K562 (cell line): ENCODE measurements around the gene TADA2A.

Experiments used
- BRCA1 ChIP-seq, 2 experiments: fragments of 450-650 bp in 1 of 2; sonication (generic) in 1 of 2; formaldehyde crosslinking in 1 of 2; IDR thresholded peaks; 2 replicates each; pipeline versions ENCODE4 v1.5.0 to v1.6.1; 2017 to 2020; ENCODE audit warnings: mild to moderate bottlenecking in 1 of 2, missing genetic modification reagents in 1 of 2
- CBX3 ChIP-seq, 2 experiments: IDR thresholded peaks; 1 replicate in 1 of 2; 2 replicates in 1 of 2; pipeline ENCODE4 v1.6.1; 2012; ENCODE audit warnings: inconsistent platforms in 2 of 2, low read length in 2 of 2, borderline replicate concordance in 1 of 2, control low read depth in 1 of 2
- CEBPB ChIP-seq: fragments of 450-650 bp; IDR thresholded peaks from 2 replicates; pipeline ENCODE4 v1.6.1; 2016; ENCODE audit warnings: missing genetic modification characterization, missing compliant biosample characterization
- CTCF ChIP-seq, 3 experiments: IDR thresholded peaks in 2 of 3; conservative IDR thresholded peaks in 1 of 3; 2 replicates each; pipeline ENCODE4 v1.5.1; 2011 to 2012; ENCODE audit warnings: low read length in 3 of 3, mild to moderate bottlenecking in 3 of 3, control low read depth in 2 of 3, improper control_type of control experiment in 1 of 3, inconsistent platforms in 1 of 3, low read depth in 1 of 3, mixed read lengths in 1 of 3, moderate library complexity in 1 of 3; ENCODE audit not compliant: insufficient read depth in 2 of 3
- ELF2 ChIP-seq: fragments of 250-450 bp; sonication (Bioruptor Pico); IDR thresholded peaks from 2 replicates; pipeline ENCODE4 v1.5.0; 2021; ENCODE audit warnings: mild to moderate bottlenecking
- ELK1 ChIP-seq: sonication (generic); formaldehyde crosslinking; IDR thresholded peaks from 2 replicates; pipeline ENCODE4 v1.8.1; 2022; ENCODE audit warnings: missing genetic modification reagents
- SMARCB1 ChIP-seq: IDR thresholded peaks from 2 replicates; pipeline ENCODE4 v1.6.1; 2011; ENCODE audit warnings: improper control_type of control experiment, low read depth; ENCODE audit not compliant: insufficient read length
- TSC22D4 ChIP-seq: fragments of 450-650 bp; IDR thresholded peaks from 2 replicates; pipeline ENCODE4 v1.6.1; 2016; ENCODE audit warnings: missing genetic modification characterization, missing biosample characterization, control low read depth
- ZNF24 ChIP-seq: fragments of 450-650 bp; IDR thresholded peaks from 2 replicates; pipeline ENCODE4 v1.6.1; 2016
- TF ChIP-seq, protein P1 (sequence below): fragments of 450-650 bp; formaldehyde crosslinking; IDR thresholded peaks from 2 replicates; pipeline ENCODE4 v1.4.0; 2020; ENCODE audit warnings: mild to moderate bottlenecking
- TF ChIP-seq, protein P2 (sequence below), 2 experiments: fragments of 150-350 bp in 1 of 2; IDR thresholded peaks; 2 replicates each; pipeline ENCODE4 v1.6.1; 2012 to 2016; ENCODE audit warnings: low read depth in 2 of 2, low read length in 2 of 2, mild to moderate bottlenecking in 1 of 2, moderate library complexity in 1 of 2

GRCh38 chr17:37519251-37519985 lies 112.7 kb downstream of the TADA2A start:
- TF ChIP-seq ELF2 (CRISPR knock-in tag) (no peak), BRCA1 (IDR thresholded peaks at IDR 0.05) (no peak), BRCA1 (CRISPR knock-in tag; IDR thresholded peaks at IDR 0.05) (no peak), CTCF (IDR thresholded peaks at IDR 0.05 in 2 of 3, conservative IDR thresholded peaks at IDR 0.05 in 1 of 3; ENCODE audit: insufficient read depth in 2 of 3, low read depth in 1 of 3, low read length in 3 of 3) (no peak), ZNF24 (no peak), ELK1 (CRISPR knock-in tag) (no peak), TSC22D4 (tag) (no peak), CEBPB (tag) (no peak), SMARCB1 (no peak), CBX3 (IDR thresholded peaks at IDR 0.05; ENCODE audit: borderline replicate concordance in 1 of 2, low read length in 2 of 2) (no peak)
- TF ChIP-seq, protein P1, sequence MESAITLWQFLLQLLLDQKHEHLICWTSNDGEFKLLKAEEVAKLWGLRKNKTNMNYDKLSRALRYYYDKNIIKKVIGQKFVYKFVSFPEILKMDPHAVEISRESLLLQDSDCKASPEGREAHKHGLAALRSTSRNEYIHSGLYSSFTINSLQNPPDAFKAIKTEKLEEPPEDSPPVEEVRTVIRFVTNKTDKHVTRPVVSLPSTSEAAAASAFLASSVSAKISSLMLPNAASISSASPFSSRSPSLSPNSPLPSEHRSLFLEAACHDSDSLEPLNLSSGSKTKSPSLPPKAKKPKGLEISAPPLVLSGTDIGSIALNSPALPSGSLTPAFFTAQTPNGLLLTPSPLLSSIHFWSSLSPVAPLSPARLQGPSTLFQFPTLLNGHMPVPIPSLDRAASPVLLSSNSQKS (CRISPR knock-in tag) = no peak
- TF ChIP-seq, protein P2, sequence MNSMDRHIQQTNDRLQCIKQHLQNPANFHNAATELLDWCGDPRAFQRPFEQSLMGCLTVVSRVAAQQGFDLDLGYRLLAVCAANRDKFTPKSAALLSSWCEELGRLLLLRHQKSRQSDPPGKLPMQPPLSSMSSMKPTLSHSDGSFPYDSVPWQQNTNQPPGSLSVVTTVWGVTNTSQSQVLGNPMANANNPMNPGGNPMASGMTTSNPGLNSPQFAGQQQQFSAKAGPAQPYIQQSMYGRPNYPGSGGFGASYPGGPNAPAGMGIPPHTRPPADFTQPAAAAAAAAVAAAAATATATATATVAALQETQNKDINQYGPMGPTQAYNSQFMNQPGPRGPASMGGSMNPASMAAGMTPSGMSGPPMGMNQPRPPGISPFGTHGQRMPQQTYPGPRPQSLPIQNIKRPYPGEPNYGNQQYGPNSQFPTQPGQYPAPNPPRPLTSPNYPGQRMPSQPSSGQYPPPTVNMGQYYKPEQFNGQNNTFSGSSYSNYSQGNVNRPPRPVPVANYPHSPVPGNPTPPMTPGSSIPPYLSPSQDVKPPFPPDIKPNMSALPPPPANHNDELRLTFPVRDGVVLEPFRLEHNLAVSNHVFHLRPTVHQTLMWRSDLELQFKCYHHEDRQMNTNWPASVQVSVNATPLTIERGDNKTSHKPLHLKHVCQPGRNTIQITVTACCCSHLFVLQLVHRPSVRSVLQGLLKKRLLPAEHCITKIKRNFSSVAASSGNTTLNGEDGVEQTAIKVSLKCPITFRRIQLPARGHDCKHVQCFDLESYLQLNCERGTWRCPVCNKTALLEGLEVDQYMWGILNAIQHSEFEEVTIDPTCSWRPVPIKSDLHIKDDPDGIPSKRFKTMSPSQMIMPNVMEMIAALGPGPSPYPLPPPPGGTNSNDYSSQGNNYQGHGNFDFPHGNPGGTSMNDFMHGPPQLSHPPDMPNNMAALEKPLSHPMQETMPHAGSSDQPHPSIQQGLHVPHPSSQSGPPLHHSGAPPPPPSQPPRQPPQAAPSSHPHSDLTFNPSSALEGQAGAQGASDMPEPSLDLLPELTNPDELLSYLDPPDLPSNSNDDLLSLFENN (IDR thresholded peaks at IDR 0.05; ENCODE audit: low read depth in 2 of 2, low read length in 2 of 2) = no peak
